ENCODE data around the gene ORAI1.
"Not testable (repeated sequence)": the region's sequence is repeated elsewhere in the genome, so short reads cannot be mapped to it uniquely, and the experiment has no call there.

ORAI1 gene

GRCh38 chr12:121653999-121654398 is 27.7 kb downstream of the ORAI1 start:
- POLR2A ChIA-PET = no interaction called here
- DNase-seq (ENCODE audit: extremely low spot score) = no peak
- CTCF ChIA-PET = interaction anchor here (1.1 kb wide), 2 partner anchors 15 to 27 kb away, joined by 3 to 6 read pairs; no protein-coding TSS in a partner anchor
- TF ChIP-seq CTCF (IDR thresholded peaks at IDR 0.05; ENCODE audit: control extremely low read depth, extremely low read depth, low read depth, missing control alignments) = no peak

GRCh38 chr12:121656122-121656521 is 29.8 kb downstream of the ORAI1 start:
- POLR2A ChIA-PET = no interaction called here
- no peak for DNase-seq (ENCODE audit: extremely low spot score)
- no peak for TF ChIP-seq CTCF (IDR thresholded peaks at IDR 0.05; ENCODE audit: control extremely low read depth, extremely low read depth, low read depth, missing control alignments)
- CTCF ChIA-PET = interaction anchor here (1.3 to 2.1 kb wide), 5 partner anchors 9 to 31 kb away, joined by 3 to 11 read pairs (median 4); partner anchors contain the start of gene MORN3

- no peak for DNase-seq (ENCODE audit: extremely low spot score)
- TF ChIP-seq CTCF (IDR thresholded peaks at IDR 0.05; ENCODE audit: control extremely low read depth, extremely low read depth, low read depth, missing control alignments) = no peak
- ChIA-PET CTCF (interaction anchor here (0.9 to 2.1 kb wide), 12 partner anchors 10 to 179 kb away, joined by 3 to 11 read pairs (median 4); partner anchors contain the start of genes MORN3, ORAI1 and RHOF), POLR2A (interaction anchor here (0.7 kb wide), 1 partner anchor 37 kb away, joined by 9 read pairs; no protein-coding TSS in a partner anchor)
These were observed 31.1 kb downstream of the ORAI1 start for GRCh38 chr12:121657305-121658008.

- CTCF ChIA-PET = interaction anchor here (0.7 to 3.0 kb wide), 8 partner anchors 8 to 167 kb away, joined by 3 to 18 read pairs (median 4); partner anchors contain the start of genes MORN3 and ORAI1
- DNase-seq (ENCODE audit: extremely low spot score); POLR2A ChIA-PET: not testable (repeated sequence)
These were observed 35.2 kb downstream of the ORAI1 start for GRCh38 chr12:121661353-121662105.

GRCh38 chr12:121663610-121663929 is 37.2 kb downstream of the ORAI1 start:
- no peak for TF ChIP-seq CTCF (IDR thresholded peaks at IDR 0.05; ENCODE audit: control extremely low read depth, extremely low read depth, low read depth, missing control alignments)
- ChIA-PET CTCF (no interaction called here), POLR2A (interaction anchor here (1.1 kb wide), 1 partner anchor 10 kb away, joined by 3 read pairs; no protein-coding TSS in a partner anchor)
- DNase-seq (ENCODE audit: extremely low spot score) = no peak

- DNase-seq (ENCODE audit: extremely low spot score); POLR2A ChIA-PET: not testable (repeated sequence)
- CTCF ChIA-PET = interaction anchor here (1.0 to 3.6 kb wide), 3 partner anchors 39 to 166 kb away, joined by 3 to 26 read pairs (median 4); partner anchors contain the start of gene ORAI1
These were observed 40.5 kb downstream of the ORAI1 start for GRCh38 chr12:121666829-121667228.

GRCh38 chr12:121668750-121669520 is 42.6 kb downstream of the ORAI1 start:
- DNase-seq (ENCODE audit: extremely low spot score) = no peak
- peak; percentile 48 for TF ChIP-seq CTCF (IDR thresholded peaks at IDR 0.05; ENCODE audit: control extremely low read depth, extremely low read depth, low read depth, missing control alignments)
- ChIA-PET POLR2A (interaction anchor here (0.9 to 1.0 kb wide), 2 partner anchors 42 to 175 kb away, joined by 3 read pairs; no protein-coding TSS in a partner anchor), CTCF (interaction anchor here (0.6 to 5.4 kb wide), 44 partner anchors 8 to 300 kb away, joined by 3 to 61 read pairs (median 4); partner anchors contain the start of gene ORAI1)
